HepG2 (cell line): ENCODE results near the gene THAP5. TPM values are rescaled to one million over a fixed set of nuclear protein-coding genes. Genes with fewer than 3 reads are reported as not detected.
A peak's percentile ranks its signal among the peaks of the same experiment; 100 is the strongest.

ENCODE experiments used
- ADNP ChIP-seq: sonication (generic); formaldehyde crosslinking; IDR thresholded peaks from 2 replicates; pipeline ENCODE4 v1.4.0; 2020; ENCODE audit warnings: missing genetic modification reagents
- AFF4 ChIP-seq: sonication (generic); formaldehyde crosslinking; IDR thresholded peaks from 2 replicates; pipeline ENCODE4 v1.4.0; 2020; ENCODE audit warnings: missing genetic modification reagents
- ATF7 ChIP-seq, 2 experiments: fragments of 450-650 bp in 1 of 2; sonication (generic) in 1 of 2; formaldehyde crosslinking in 1 of 2; IDR thresholded peaks; 2 replicates each; pipeline versions ENCODE4 v1.4.0 to v1.6.1; 2016 to 2020; ENCODE audit warnings: antibody characterized with exemption in 1 of 2, mild to moderate bottlenecking in 1 of 2, missing genetic modification reagents in 1 of 2
- HDAC6 ChIP-seq: fragments of 200-600 bp; sonication (generic); IDR thresholded peaks from 2 replicates; pipeline ENCODE4 v1.7.0; 2017; ENCODE audit warnings: mild to moderate bottlenecking, antibody characterized with exemption, low read length, low read depth
- KLF6 ChIP-seq: IDR thresholded peaks from 2 replicates; pipeline ENCODE4 v1.8.0; 2016; ENCODE audit warnings: missing biosample characterization, missing genetic modification reagents
- MLX ChIP-seq: IDR thresholded peaks from 2 replicates; pipeline ENCODE4 v1.6.1; 2016
- PLSCR1 ChIP-seq: sonication (generic); formaldehyde crosslinking; IDR thresholded peaks from 2 replicates; pipeline ENCODE4 v1.5.0; 2020; ENCODE audit warnings: missing genetic modification reagents, mild to moderate bottlenecking, borderline replicate concordance
- PREB ChIP-seq: sonication (generic); formaldehyde crosslinking; IDR thresholded peaks from 2 replicates; pipeline ENCODE4 v1.4.0; 2020; ENCODE audit warnings: missing genetic modification reagents
- SNRNP70 ChIP-seq: fragments of 200-400 bp; formaldehyde crosslinking; IDR thresholded peaks from 2 replicates; pipeline ENCODE4 v1.6.1; 2017; ENCODE audit warnings: mild to moderate bottlenecking, low read depth, low read length, moderate library complexity
- ZFX ChIP-seq: sonication (generic); formaldehyde crosslinking; IDR thresholded peaks from 2 replicates; pipeline ENCODE4 v1.4.0; 2020; ENCODE audit warnings: mild to moderate bottlenecking, low read depth, missing genetic modification reagents, moderate library complexity
- ZMAT5 ChIP-seq: sonication (generic); formaldehyde crosslinking; IDR thresholded peaks from 2 replicates; pipeline ENCODE4 v1.5.0; 2020; ENCODE audit warnings: mild to moderate bottlenecking, low read depth, missing genetic modification reagents, borderline replicate concordance
- ZNF558 ChIP-seq: sonication (generic); formaldehyde crosslinking; IDR thresholded peaks from 2 replicates; pipeline ENCODE4 v1.9.0; 2022; ENCODE audit warnings: mild to moderate bottlenecking, missing genetic modification reagents, borderline replicate concordance
- ZNF589 ChIP-seq: sonication (generic); formaldehyde crosslinking; conservative IDR thresholded peaks from 2 replicates; pipeline ENCODE4 v1.8.0; 2022; ENCODE audit warnings: mild to moderate bottlenecking, moderate library complexity, missing genetic modification reagents
- polyA plus RNA-seq, 8 experiments: library from polyadenylated mRNA; depleted of rRNA in 3 of 8; stranded (reverse) in 7 of 8; unstranded in 1 of 8; fragments of >200 nt; fragmentation: Illumina TruSeq in 4 of 8; extraction: Trizol in 4 of 8; gene quantifications; 2 replicates each; pipeline versions ENCODE4 v1.2.1 to v1.2.3, GENCODE V29; 2011 to 2016; ENCODE audit warnings: low read depth in 4 of 8, missing spikeins in 1 of 8, mixed read lengths in 1 of 8; ENCODE audit not compliant: insufficient read depth in 1 of 8
- total RNA-seq, 5 experiments: library from RNA; depleted of rRNA; stranded (reverse); fragments of >200 nt; fragmentation: Illumina TruSeq; extraction: Trizol; gene quantifications; 2 replicates each; pipeline ENCODE4 v1.2.3, GENCODE V29; 2016; ENCODE audit warnings: low read depth in 1 of 5
- TF ChIP-seq, protein P1 (sequence below): sonication (generic); formaldehyde crosslinking; IDR thresholded peaks from 2 replicates; pipeline ENCODE4 v1.4.0; 2020; ENCODE audit warnings: missing genetic modification reagents
- TF ChIP-seq, protein P2 (sequence below): sonication (generic); formaldehyde crosslinking; IDR thresholded peaks from 2 replicates; pipeline ENCODE4 v1.8.0; 2022; ENCODE audit warnings: mild to moderate bottlenecking, missing genetic modification reagents, borderline replicate concordance

The THAP5 gene
- total and polyA plus RNA-seq, 2 of the 13 experiments (the other 11 are each of a cell fraction or from before 2014, with no cell fraction given): 3.6 to 11.8 TPM

DNA sequence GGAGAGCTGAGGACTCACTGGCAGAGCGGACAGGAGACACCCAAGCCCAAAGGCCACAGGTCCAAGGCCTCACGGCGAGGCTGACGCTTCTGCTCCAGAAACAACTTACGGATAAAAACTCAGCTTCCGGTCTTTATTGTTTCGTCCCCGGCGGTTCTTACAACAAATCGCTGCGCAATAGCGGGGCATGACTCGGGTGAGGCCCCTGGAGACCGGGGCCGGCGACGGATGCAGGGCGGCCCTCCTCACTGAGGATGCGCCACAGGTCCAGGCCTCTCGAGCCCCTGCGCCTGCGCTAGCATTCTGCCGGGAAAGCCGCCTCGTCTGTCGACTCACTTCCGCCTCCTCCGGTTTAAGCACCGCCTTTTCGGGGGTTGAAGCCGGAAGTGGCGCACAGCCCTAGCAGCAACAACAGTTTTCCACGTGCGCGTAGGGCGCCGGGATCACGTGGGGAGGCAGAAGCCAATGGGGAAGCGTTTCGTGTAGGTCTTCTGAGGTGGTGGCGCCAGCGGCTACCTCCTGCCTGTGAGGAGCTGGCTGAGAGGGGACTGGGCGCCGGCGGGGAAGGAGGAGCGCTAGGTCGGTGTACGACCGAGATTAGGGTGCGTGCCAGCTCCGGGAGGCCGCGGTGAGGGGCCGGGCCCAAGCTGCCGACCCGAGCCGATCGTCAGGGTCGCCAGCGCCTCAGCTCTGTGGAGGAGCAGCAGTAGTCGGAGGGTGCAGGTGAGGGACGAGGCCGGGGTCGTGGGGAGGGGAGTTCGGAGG is at the start of gene THAP5, which contains the start of gene DNAJB9 (continued):
- TF ChIP-seq PREB: no peak
- peak; percentile 94; the same call in 1 of the 2 replicates for TF ChIP-seq KLF6
- TF ChIP-seq ZFX: peak; percentile 99
- no peak for TF ChIP-seq ADNP
- TF ChIP-seq PLSCR1 (CRISPR knock-in tag): no peak; the same call in 1 of the 2 replicates
- 0 out of 2 replicates have a peak, but pooled peaks have one; percentile 70 for TF ChIP-seq MLX (CRISPR knock-in tag)
- no peak for TF ChIP-seq ATF7 (IDR thresholded peaks at IDR 0.05)
- no peak for TF ChIP-seq ATF7 (CRISPR knock-in tag; IDR thresholded peaks at IDR 0.05)
- TF ChIP-seq, protein P1, sequence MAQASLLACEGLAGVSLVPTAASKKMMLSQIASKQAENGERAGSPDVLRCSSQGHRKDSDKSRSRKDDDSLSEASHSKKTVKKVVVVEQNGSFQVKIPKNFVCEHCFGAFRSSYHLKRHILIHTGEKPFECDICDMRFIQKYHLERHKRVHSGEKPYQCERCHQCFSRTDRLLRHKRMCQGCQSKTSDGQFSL (CRISPR knock-in tag): no peak; the same call in 1 of the 2 replicates
- no peak for TF ChIP-seq HDAC6
- TF ChIP-seq ZNF589 (CRISPR knock-in tag): peak; percentile 96; the same call in 1 of the 2 replicates
- TF ChIP-seq ZNF558 (CRISPR knock-in tag): peak; percentile 75; the same call in 1 of the 2 replicates
- TF ChIP-seq, protein P2, sequence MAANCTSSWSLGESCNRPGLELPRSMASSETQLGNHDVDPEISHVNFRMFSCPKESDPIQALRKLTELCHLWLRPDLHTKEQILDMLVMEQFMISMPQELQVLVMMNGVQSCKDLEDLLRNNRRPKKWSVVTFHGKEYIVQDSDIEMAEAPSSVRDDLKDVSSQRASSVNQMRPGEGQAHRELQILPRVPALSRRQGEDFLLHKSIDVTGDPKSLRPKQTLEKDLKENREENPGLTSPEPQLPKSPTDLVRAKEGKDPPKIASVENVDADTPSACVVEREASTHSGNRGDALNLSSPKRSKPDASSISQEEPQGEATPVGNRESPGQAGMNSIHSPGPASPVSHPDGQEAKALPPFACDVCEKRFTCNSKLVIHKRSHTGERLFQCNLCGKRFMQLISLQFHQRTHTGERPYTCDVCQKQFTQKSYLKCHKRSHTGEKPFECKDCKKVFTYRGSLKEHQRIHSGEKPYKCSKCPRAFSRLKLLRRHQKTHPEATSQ (CRISPR knock-in tag): peak; percentile 74; the same call in 1 of the 2 replicates
- no peak for TF ChIP-seq ZMAT5
- TF ChIP-seq SNRNP70: no peak
- TF ChIP-seq AFF4: no peak
